ENCODE measurements around the gene BICRAL.

DNA sequence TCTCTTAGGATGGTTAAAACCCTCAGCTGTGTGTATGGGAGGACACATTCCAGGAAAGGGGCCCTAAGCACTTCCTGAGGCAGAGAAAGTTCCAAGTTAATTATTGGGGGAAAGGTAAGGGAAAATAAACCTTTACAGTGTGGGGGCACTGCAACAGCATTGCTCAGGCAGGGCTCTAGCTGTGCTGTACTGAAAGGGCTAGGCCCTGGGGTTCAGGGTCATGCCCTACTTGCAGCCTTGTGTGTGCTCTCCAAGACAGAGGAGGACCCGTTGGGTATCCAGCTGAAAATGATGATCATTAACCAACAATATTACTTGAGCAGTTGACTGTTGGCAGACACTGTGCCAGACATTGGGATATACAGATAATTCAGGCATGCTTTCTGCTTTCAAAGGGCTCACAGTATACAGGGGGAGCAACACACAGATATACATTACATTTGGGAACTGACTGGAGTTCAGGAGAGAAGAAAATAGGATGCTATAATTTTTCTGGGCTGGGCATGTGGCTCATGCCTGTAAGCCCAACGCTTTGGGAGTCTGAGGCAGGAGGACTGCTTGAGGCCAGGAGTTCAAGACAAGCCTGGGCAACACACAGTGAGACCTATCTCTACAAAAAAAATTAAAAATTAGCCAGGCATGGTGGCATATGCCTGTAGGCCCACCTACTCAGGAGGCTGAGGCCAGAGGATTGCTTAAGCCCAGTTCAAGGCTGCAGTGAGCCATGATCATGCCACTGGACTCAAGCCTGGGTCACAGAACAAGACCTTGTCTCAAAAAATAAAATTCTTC is 88.5 kb downstream of the BICRAL start:
- TF ChIP-seq, protein P1, sequence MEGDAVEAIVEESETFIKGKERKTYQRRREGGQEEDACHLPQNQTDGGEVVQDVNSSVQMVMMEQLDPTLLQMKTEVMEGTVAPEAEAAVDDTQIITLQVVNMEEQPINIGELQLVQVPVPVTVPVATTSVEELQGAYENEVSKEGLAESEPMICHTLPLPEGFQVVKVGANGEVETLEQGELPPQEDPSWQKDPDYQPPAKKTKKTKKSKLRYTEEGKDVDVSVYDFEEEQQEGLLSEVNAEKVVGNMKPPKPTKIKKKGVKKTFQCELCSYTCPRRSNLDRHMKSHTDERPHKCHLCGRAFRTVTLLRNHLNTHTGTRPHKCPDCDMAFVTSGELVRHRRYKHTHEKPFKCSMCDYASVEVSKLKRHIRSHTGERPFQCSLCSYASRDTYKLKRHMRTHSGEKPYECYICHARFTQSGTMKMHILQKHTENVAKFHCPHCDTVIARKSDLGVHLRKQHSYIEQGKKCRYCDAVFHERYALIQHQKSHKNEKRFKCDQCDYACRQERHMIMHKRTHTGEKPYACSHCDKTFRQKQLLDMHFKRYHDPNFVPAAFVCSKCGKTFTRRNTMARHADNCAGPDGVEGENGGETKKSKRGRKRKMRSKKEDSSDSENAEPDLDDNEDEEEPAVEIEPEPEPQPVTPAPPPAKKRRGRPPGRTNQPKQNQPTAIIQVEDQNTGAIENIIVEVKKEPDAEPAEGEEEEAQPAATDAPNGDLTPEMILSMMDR (conservative IDR thresholded peaks at IDR 0.05): no peak
- no peak for TF ChIP-seq ZFX (IDR thresholded peaks at IDR 0.05)
